Smooth muscle cell (in vitro differentiated cells): ENCODE data around the gene NKG7. TPM values are rescaled to one million over a fixed set of nuclear protein-coding genes. Genes with fewer than 3 reads are reported as not detected.

Experiments used
- DNase-seq: peaks from one replicate; lab custom pipeline; 2025; ENCODE audit not compliant: unreplicated experiment; lab: John Stamatoyannopoulos, UW
- H2AFZ ChIP-seq: fragments of 200-600 bp; sonication (generic); 2 replicates; pipeline ENCODE4 v1.6.0; 2016; ENCODE audit warnings: antibody characterized with exemption, low read depth, mild to moderate bottlenecking
- H3F3A ChIP-seq: fragments of 200-600 bp; sonication (generic); 2 replicates; pipeline ENCODE4 v1.6.0; 2017; ENCODE audit warnings: antibody characterized with exemption, low read depth
- H3K27ac ChIP-seq: fragments of 200-600 bp; sonication (generic); 2 replicates; pipeline ENCODE4 v1.5.1; 2016; ENCODE audit warnings: low read depth, mild to moderate bottlenecking
- H3K27me3 ChIP-seq: fragments of 200-600 bp; sonication (generic); 2 replicates; pipeline ENCODE4 v1.6.1; 2016; ENCODE audit warnings: low read depth, mild to moderate bottlenecking
- H3K36me3 ChIP-seq: fragments of 200-600 bp; sonication (generic); 2 replicates; pipeline ENCODE4 v1.5.1; 2016; ENCODE audit warnings: low read depth
- H3K4me1 ChIP-seq: fragments of 200-600 bp; sonication (generic); 2 replicates; pipeline ENCODE4 v1.5.1; 2016; ENCODE audit warnings: low read depth
- H3K4me2 ChIP-seq: fragments of 200-600 bp; sonication (generic); 2 replicates; pipeline ENCODE4 v1.6.0; 2016; ENCODE audit warnings: mild to moderate bottlenecking
- H3K4me3 ChIP-seq: fragments of 200-600 bp; sonication (generic); 2 replicates; pipeline ENCODE4 v1.5.1; 2016; ENCODE audit warnings: mild to moderate bottlenecking
- H3K79me2 ChIP-seq: fragments of 200-600 bp; sonication (generic); 2 replicates; pipeline ENCODE4 v1.6.0; 2016; ENCODE audit warnings: low read depth, mild to moderate bottlenecking
- H3K9ac ChIP-seq: fragments of 200-600 bp; sonication (generic); 2 replicates; pipeline ENCODE4 v1.6.0; 2016; ENCODE audit warnings: low read depth
- H3K9me3 ChIP-seq: fragments of 200-600 bp; sonication (generic); replicated peaks from 2 replicates; pipeline ENCODE4 v1.5.1; 2016; ENCODE audit warnings: low read depth
- H4K20me1 ChIP-seq: fragments of 200-600 bp; sonication (generic); 2 replicates; pipeline ENCODE4 v1.6.0; 2016; ENCODE audit warnings: low read depth
- WGBS: methylation state at CpG from one replicate; pipeline ENCODE4 v1.1.7; 2016; ENCODE audit warnings: low lambda C conversion rate; 5-methylcytosine and 5-hydroxymethylcytosine counted together
- polyA plus RNA-seq: library from polyadenylated mRNA; unstranded; fragments of >200 nt; fragmentation: Nextera tagmentation; extraction: Ambion mirVana; gene quantifications from 2 replicates; pipeline ENCODE4 v1.2.1, GENCODE V29; 2016
- total RNA-seq: library from RNA; depleted of rRNA; stranded (reverse); fragments of >200 nt; gene quantifications from 2 replicates; pipeline ENCODE4 v1.2.3, GENCODE V29; 2014
- TF ChIP-seq, protein P1 (sequence below): fragments of 200-600 bp; sonication (generic); IDR thresholded peaks from 2 replicates; pipeline ENCODE4 v1.5.1; 2017; ENCODE audit warnings: borderline replicate concordance, mild to moderate bottlenecking, antibody characterized with exemption; ENCODE audit not compliant: insufficient read depth, poor library complexity, severe bottlenecking

Gene NKG7
- total and polyA plus RNA-seq, 2 experiments from 2014 or later = not detected

- WGBS = 90% methylated on average over 5 of the region's 8 CpGs
- peaks cover 21% of the 10 kb centered on the region for H3K4me1 ChIP-seq
- no peaks in the 10 kb centered on the region for H3F3A ChIP-seq
- DNase-seq = no peak
- H3K79me2 ChIP-seq = no peaks in the 10 kb centered on the region
- TF ChIP-seq, protein P1, sequence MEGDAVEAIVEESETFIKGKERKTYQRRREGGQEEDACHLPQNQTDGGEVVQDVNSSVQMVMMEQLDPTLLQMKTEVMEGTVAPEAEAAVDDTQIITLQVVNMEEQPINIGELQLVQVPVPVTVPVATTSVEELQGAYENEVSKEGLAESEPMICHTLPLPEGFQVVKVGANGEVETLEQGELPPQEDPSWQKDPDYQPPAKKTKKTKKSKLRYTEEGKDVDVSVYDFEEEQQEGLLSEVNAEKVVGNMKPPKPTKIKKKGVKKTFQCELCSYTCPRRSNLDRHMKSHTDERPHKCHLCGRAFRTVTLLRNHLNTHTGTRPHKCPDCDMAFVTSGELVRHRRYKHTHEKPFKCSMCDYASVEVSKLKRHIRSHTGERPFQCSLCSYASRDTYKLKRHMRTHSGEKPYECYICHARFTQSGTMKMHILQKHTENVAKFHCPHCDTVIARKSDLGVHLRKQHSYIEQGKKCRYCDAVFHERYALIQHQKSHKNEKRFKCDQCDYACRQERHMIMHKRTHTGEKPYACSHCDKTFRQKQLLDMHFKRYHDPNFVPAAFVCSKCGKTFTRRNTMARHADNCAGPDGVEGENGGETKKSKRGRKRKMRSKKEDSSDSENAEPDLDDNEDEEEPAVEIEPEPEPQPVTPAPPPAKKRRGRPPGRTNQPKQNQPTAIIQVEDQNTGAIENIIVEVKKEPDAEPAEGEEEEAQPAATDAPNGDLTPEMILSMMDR = no peak
- no peaks in the 10 kb centered on the region for H4K20me1 ChIP-seq
- no peaks in the 10 kb centered on the region for H3K27me3 ChIP-seq
- H2AFZ ChIP-seq = peak overlapping the region; percentile 69
- no peaks in the 10 kb centered on the region for H3K9me3 ChIP-seq
- no peak overlapping the region for H3K4me2 ChIP-seq
- H3K36me3 ChIP-seq = no peaks in the 10 kb centered on the region
- H3K4me3 ChIP-seq = no peak overlapping the region
- H3K9ac ChIP-seq = no peak overlapping the region
- no peak overlapping the region for H3K27ac ChIP-seq
Measured at GRCh38 chr19:51391073-51391611, 18.7 kb upstream of the NKG7 start.

DNA sequence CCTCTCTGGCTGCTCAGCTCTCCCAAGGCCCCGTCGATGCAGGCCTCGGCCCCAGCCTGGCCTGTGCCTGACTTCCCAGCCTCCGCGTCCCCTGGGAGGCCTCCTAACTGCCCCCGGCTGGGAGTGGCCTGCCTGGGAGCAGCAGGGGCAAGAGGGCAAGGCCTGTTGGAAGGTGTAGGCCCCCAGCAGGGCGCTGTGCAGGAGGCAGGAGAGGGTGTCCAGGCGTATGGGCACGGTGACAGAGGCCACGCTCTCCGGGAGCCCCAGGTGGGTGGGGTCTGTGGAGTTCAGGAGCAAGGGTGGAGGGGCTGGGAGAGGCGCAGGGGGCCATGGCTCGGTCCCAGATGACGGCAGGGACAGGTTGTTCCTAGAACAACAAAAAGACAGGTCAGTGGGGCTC, 16.7 kb upstream of the NKG7 start:
- Histone ChIP-seq H3K9me3 (no peaks in the 10 kb centered on the region), H3K4me3 (no peak overlapping the region), H3K9ac (no peak overlapping the region), H3F3A (no peaks in the 10 kb centered on the region), H3K36me3 (no peaks in the 10 kb centered on the region), H3K27me3 (no peaks in the 10 kb centered on the region), H4K20me1 (no peaks in the 10 kb centered on the region), H3K79me2 (no peaks in the 10 kb centered on the region), H3K4me1 (peaks cover 12% of the 10 kb centered on the region), H3K27ac (no peak overlapping the region), H3K4me2 (no peak overlapping the region), H2AFZ (no peak overlapping the region)
- TF ChIP-seq, protein P1 = no peak
- no peak for DNase-seq
- 95% methylated on average over 12 of the region's 14 CpGs for WGBS

- WGBS = 92% methylated on average over 14 of the region's 15 CpGs
- Histone ChIP-seq H3K9me3 (no peaks in the 10 kb centered on the region), H3K27ac (no peak within 1 kb of the TSS), H3K27me3 (no peaks in the 10 kb centered on the region), H3K4me2 (no peak within 1 kb of the TSS), H4K20me1 (no peaks in the 10 kb centered on the region), H3K79me2 (no peaks in the 10 kb centered on the region), H3K4me1 (peaks cover 12% of the 10 kb centered on the region), H2AFZ (no peak within 1 kb of the TSS), H3K9ac (no peak within 1 kb of the TSS), H3F3A (no peaks in the 10 kb centered on the region), H3K36me3 (no peaks in the 10 kb centered on the region), H3K4me3 (no peak within 1 kb of the TSS)
- TF ChIP-seq, protein P1 = no peak
- DNase-seq = no peak
Measured at GRCh38 chr19:51387924-51388389, 15.5 kb upstream of the NKG7 start, which contains the start of gene LIM2. TSS of gene LIM2 (minus strand) at chr19:51387974. CDS start at chr19:51387443, 531 bp downstream.
